ENCODE data around the gene NAGLU. TPM values are rescaled to one million over a fixed set of nuclear protein-coding genes. Genes with fewer than 3 reads are reported as not detected.
A peak's percentile ranks its signal among the peaks of the same experiment; 100 is the strongest.
"Not testable (repeated sequence)": the region's sequence is repeated elsewhere in the genome, so short reads cannot be mapped to it uniquely, and the experiment has no call there.

The NAGLU gene
- total and polyA plus RNA-seq, 7 experiments from 2014 or later = 6.6 to 27.1 (median 21.9) TPM

GRCh38 chr17:42554250-42555121, 18.4 kb downstream of the NAGLU start:
- H3K4me1 Mint-ChIP-seq = peaks cover 8 to 44% (median 25%) of the 10 kb centered on the region in 7 donors
- no peaks in the 10 kb centered on the region for H3K27me3 ChIP-seq (ENCODE audit: control insufficient read depth in 2 of 2, insufficient read depth in 2 of 2, low read length in 2 of 2)
- H3K27me3 Mint-ChIP-seq = no peaks in the 10 kb centered on the region
- peak; percentile 47 to 84 (median 68) for DNase-seq
- H3K4me3 ChIP-seq (ENCODE audit: low read length) = peak overlapping the region; percentile 80
- H3K36me3 Mint-ChIP-seq = peaks cover 0 to 1% (median 0%) of the 10 kb centered on the region in 5 donors
- intact Hi-C loops (cut with micrococcal nuclease) = loop anchor here (1.0 to 2.0 kb wide), 5 partner anchors 8 to 54 kb away; partner anchors contain the start of genes NAGLU (in 2 of the 2), COASY (in 1 of the 2), PSMC3IP (in 1 of the 2) and RETREG3 (in 1 of the 2)
- ChIA-PET CTCF (interaction anchor here (0.6 to 0.9 kb wide), 2 partner anchors 9 kb away, joined by 3 read pairs; no protein-coding TSS in a partner anchor), POLR2A (interaction anchor here (0.8 to 3.2 kb wide), 8 partner anchors 7 to 814 kb away, joined by 3 to 26 read pairs (median 4); partner anchors contain the start of genes MLX, NAGLU and STAT3)
- no peaks in the 10 kb centered on the region for H3K9me3 Mint-ChIP-seq
- H3K27ac ChIP-seq (ENCODE audit: low read depth, low read length) = peak overlapping the region; percentile 86
- peak overlapping the region; percentile 84 to 95 (median 90) for H3K4me3 Mint-ChIP-seq
- H3K9me3 ChIP-seq (ENCODE audit: control insufficient read depth in 2 of 3, low read length in 3 of 3) = no peaks in the 10 kb centered on the region
- ATAC-seq = peak; percentile 90
- H3K4me1 ChIP-seq (ENCODE audit: control insufficient read depth in 2 of 2, insufficient read depth in 2 of 2, low read length in 2 of 2) = peaks cover 14 to 15% of the 10 kb centered on the region in 2 donors
- no peaks in the 10 kb centered on the region for H3K36me3 ChIP-seq (ENCODE audit: control insufficient read depth in 2 of 3, insufficient read depth in 3 of 3, low read length in 3 of 3)
- peak overlapping the region; percentile 80 to 94 (median 91) for H3K27ac Mint-ChIP-seq

- ChIA-PET CTCF (no interaction called here), POLR2A (interaction anchor here (1.0 to 2.6 kb wide), 6 partner anchors 8 to 813 kb away, joined by 3 to 26 read pairs (median 4); partner anchors contain the start of genes MLX and STAT3)
- Mint-ChIP-seq H3K9me3 (no peaks in the 10 kb centered on the region), H3K27ac (peak overlapping the region; percentile 80 to 94 (median 91)), H3K4me1 (peaks cover 8 to 44% (median 25%) of the 10 kb centered on the region in 7 donors), H3K36me3 (peaks cover 0 to 1% (median 0%) of the 10 kb centered on the region in 5 donors), H3K4me3 (peak overlapping the region; percentile 84 to 95 (median 90)), H3K27me3 (no peaks in the 10 kb centered on the region)
- intact Hi-C loops (cut with micrococcal nuclease) = loop anchor here in 1 of 2 donors (2.0 kb wide), 3 partner anchors 18 to 54 kb away; partner anchors contain the start of genes NAGLU, PSMC3IP, RETREG3 and TUBG1
- H3K4me3 ChIP-seq (ENCODE audit: low read length) = peak overlapping the region; percentile 80
- H3K27ac ChIP-seq (ENCODE audit: low read depth, low read length) = peak overlapping the region; percentile 86
- DNase-seq = no peak
- ATAC-seq = peak; percentile 1
- H3K9me3 ChIP-seq (ENCODE audit: control insufficient read depth in 2 of 3, low read length in 3 of 3) = no peaks in the 10 kb centered on the region
- H3K27me3 ChIP-seq (ENCODE audit: control insufficient read depth in 2 of 2, insufficient read depth in 2 of 2, low read length in 2 of 2) = no peaks in the 10 kb centered on the region
- no peaks in the 10 kb centered on the region for H3K36me3 ChIP-seq (ENCODE audit: control insufficient read depth in 2 of 3, insufficient read depth in 3 of 3, low read length in 3 of 3)
- H3K4me1 ChIP-seq (ENCODE audit: control insufficient read depth in 2 of 2, insufficient read depth in 2 of 2, low read length in 2 of 2) = peaks cover 14 to 15% of the 10 kb centered on the region in 2 donors
These were observed 19.1 kb downstream of the NAGLU start for GRCh38 chr17:42555122-42555622.

GRCh38 chr17:42555961-42556617, 20.0 kb downstream of the NAGLU start:
- DNase-seq; H3K36me3 ChIP-seq (ENCODE audit: control insufficient read depth in 2 of 3, insufficient read depth in 3 of 3, low read length in 3 of 3); H3K4me3 ChIP-seq (ENCODE audit: low read length); H3K27ac ChIP-seq (ENCODE audit: low read depth, low read length); CTCF ChIA-PET; ATAC-seq; H3K9me3 ChIP-seq (ENCODE audit: control insufficient read depth in 2 of 3, low read length in 3 of 3); H3K36me3 Mint-ChIP-seq; H3K9me3 Mint-ChIP-seq; H3K27me3 ChIP-seq (ENCODE audit: control insufficient read depth in 2 of 2, insufficient read depth in 2 of 2, low read length in 2 of 2); H3K27me3 Mint-ChIP-seq: not testable (repeated sequence)
- Mint-ChIP-seq H3K27ac (peak overlapping the region in 5 of 9 donors; percentile 33 to 94 (median 85)), H3K4me1 (peaks cover 6 to 42% (median 23%) of the 10 kb centered on the region in 7 donors), H3K4me3 (peak overlapping the region in 6 of 10 donors; percentile 49 to 92 (median 87))
- H3K4me1 ChIP-seq (ENCODE audit: control insufficient read depth in 2 of 2, insufficient read depth in 2 of 2, low read length in 2 of 2) = peaks cover 14 to 15% of the 10 kb centered on the region in 2 donors
- POLR2A ChIA-PET = interaction anchor here (1.3 kb wide), 1 partner anchor 9 kb away, joined by 4 read pairs; no protein-coding TSS in a partner anchor
- intact Hi-C loops (cut with micrococcal nuclease) = loop anchor here in 1 of 2 donors (2.0 kb wide), 3 partner anchors 19 to 53 kb away; partner anchors contain the start of genes NAGLU, PSMC3IP, RETREG3 and TUBG1

GRCh38 chr17:42559075-42559474, 23.0 kb downstream of the NAGLU start:
- H3K27ac Mint-ChIP-seq = no peak overlapping the region
- peaks cover 16 to 48% (median 39%) of the 10 kb centered on the region in 7 donors for H3K4me1 Mint-ChIP-seq
- ChIA-PET POLR2A (interaction anchor here (0.6 kb wide), 1 partner anchor 16 kb away, joined by 3 read pairs; no protein-coding TSS in a partner anchor), CTCF (interaction anchor here (0.6 kb wide), 1 partner anchor 566 kb away, joined by 6 read pairs; no protein-coding TSS in a partner anchor)
- peaks cover 0 to 3% (median 0%) of the 10 kb centered on the region in 5 donors for H3K27me3 Mint-ChIP-seq
- peaks cover 0 to 15% (median 0%) of the 10 kb centered on the region in 3 experiments for H3K36me3 ChIP-seq (ENCODE audit: control insufficient read depth in 2 of 3, insufficient read depth in 3 of 3, low read length in 3 of 3)
- peaks cover 0 to 10% (median 0%) of the 10 kb centered on the region in 5 donors for H3K36me3 Mint-ChIP-seq
- no peak overlapping the region for H3K4me3 ChIP-seq (ENCODE audit: low read length)
- no peaks in the 10 kb centered on the region for H3K27me3 ChIP-seq (ENCODE audit: control insufficient read depth in 2 of 2, insufficient read depth in 2 of 2, low read length in 2 of 2)
- intact Hi-C loops (cut with micrococcal nuclease) = no loop called here
- H3K4me1 ChIP-seq (ENCODE audit: control insufficient read depth in 2 of 2, insufficient read depth in 2 of 2, low read length in 2 of 2) = peaks cover 25 to 27% of the 10 kb centered on the region in 2 donors
- DNase-seq (no peak), ATAC-seq (no peak)
- H3K9me3 ChIP-seq (ENCODE audit: control insufficient read depth in 2 of 3, low read length in 3 of 3) = no peaks in the 10 kb centered on the region
- H3K4me3 Mint-ChIP-seq = no peak overlapping the region
- H3K27ac ChIP-seq (ENCODE audit: low read depth, low read length) = no peak overlapping the region
- peaks cover 0 to 4% (median 0%) of the 10 kb centered on the region in 11 donors for H3K9me3 Mint-ChIP-seq

- POLR2A ChIA-PET = no interaction called here
- H3K9me3 ChIP-seq (ENCODE audit: control insufficient read depth in 2 of 3, low read length in 3 of 3) = no peaks in the 10 kb centered on the region
- peaks cover 20 to 25% of the 10 kb centered on the region in 2 donors for H3K4me1 ChIP-seq (ENCODE audit: control insufficient read depth in 2 of 2, insufficient read depth in 2 of 2, low read length in 2 of 2)
- ATAC-seq (no peak), DNase-seq (no peak)
- peaks cover 16 to 44% (median 35%) of the 10 kb centered on the region in 7 donors for H3K4me1 Mint-ChIP-seq
- intact Hi-C loops (cut with micrococcal nuclease) = no loop called here
- peaks cover 0 to 27% (median 12%) of the 10 kb centered on the region in 3 experiments for H3K36me3 ChIP-seq (ENCODE audit: control insufficient read depth in 2 of 3, insufficient read depth in 3 of 3, low read length in 3 of 3)
- H3K27me3 Mint-ChIP-seq = peaks cover 0 to 3% (median 0%) of the 10 kb centered on the region in 5 donors
- H3K27ac ChIP-seq (ENCODE audit: low read depth, low read length) = no peak overlapping the region
- H3K27me3 ChIP-seq (ENCODE audit: control insufficient read depth in 2 of 2, insufficient read depth in 2 of 2, low read length in 2 of 2) = no peaks in the 10 kb centered on the region
- H3K36me3 Mint-ChIP-seq = peaks cover 0 to 8% (median 0%) of the 10 kb centered on the region in 5 donors
- H3K9me3 Mint-ChIP-seq = peaks cover 0 to 4% (median 0%) of the 10 kb centered on the region in 11 donors
- H3K4me3 Mint-ChIP-seq = peak overlapping the region in 5 of 10 donors; percentile 30 to 80 (median 56)
- peak overlapping the region in 2 of 9 donors; percentile 59 to 78 for H3K27ac Mint-ChIP-seq
- CTCF ChIA-PET = no interaction called here
- no peak overlapping the region for H3K4me3 ChIP-seq (ENCODE audit: low read length)
These were observed 24.2 kb downstream of the NAGLU start for GRCh38 chr17:42560246-42560645.

Measured in naive thymus-derived CD4-positive, alpha-beta T cell (primary cell).